RWPE1 (cell line): ENCODE results near the gene TTC36.
A peak's percentile ranks its signal among the peaks of the same experiment; 100 is the strongest.
"Not testable (repeated sequence)": the region's sequence is repeated elsewhere in the genome, so short reads cannot be mapped to it uniquely, and the experiment has no call there.

ENCODE experiments used
- CTCF ChIA-PET: fragments of 350-600 bp; sonication (Branson Sonifier 250); formaldehyde crosslinking; extraction: SDS; loops from one replicate; lab custom pipeline; 2021; lab: Yijun Ruan, JAX
- POLR2A ChIA-PET: fragments of 400-600 bp; formaldehyde crosslinking; extraction: SDS; loops from one replicate; lab custom pipeline; 2020; ENCODE audit warnings: antibody characterized with exemption; ENCODE audit not compliant: low non-redundant PET; lab: Yijun Ruan, JAX
- DNase-seq: peaks from one replicate; pipeline ENCODE4 v3.0.0; 2012; ENCODE audit warnings: low spot score
- H3K27ac ChIP-seq: fragments of 450-650 bp; 2 replicates; pipeline ENCODE4 v1.5.1; 2017
- CTCF ChIP-seq: fragments of 450-650 bp; conservative IDR thresholded peaks from 2 replicates; pipeline ENCODE4 v1.5.1; 2017; ENCODE audit warnings: low read depth, mild to moderate bottlenecking

Gene TTC36

GRCh38 chr11:118547132-118547531, 19.9 kb downstream of the TTC36 start:
- H3K27ac ChIP-seq = no peak overlapping the region
- DNase-seq = no peak
- CTCF ChIA-PET = no interaction called here
- POLR2A ChIA-PET = no interaction called here
- TF ChIP-seq CTCF = no peak

- CTCF ChIA-PET = no interaction called here
- DNase-seq = no peak
- H3K27ac ChIP-seq = no peak overlapping the region
- POLR2A ChIA-PET = no interaction called here
- no peak for TF ChIP-seq CTCF
Measured at GRCh38 chr11:118552341-118552740, 25.1 kb downstream of the TTC36 start.

DNA sequence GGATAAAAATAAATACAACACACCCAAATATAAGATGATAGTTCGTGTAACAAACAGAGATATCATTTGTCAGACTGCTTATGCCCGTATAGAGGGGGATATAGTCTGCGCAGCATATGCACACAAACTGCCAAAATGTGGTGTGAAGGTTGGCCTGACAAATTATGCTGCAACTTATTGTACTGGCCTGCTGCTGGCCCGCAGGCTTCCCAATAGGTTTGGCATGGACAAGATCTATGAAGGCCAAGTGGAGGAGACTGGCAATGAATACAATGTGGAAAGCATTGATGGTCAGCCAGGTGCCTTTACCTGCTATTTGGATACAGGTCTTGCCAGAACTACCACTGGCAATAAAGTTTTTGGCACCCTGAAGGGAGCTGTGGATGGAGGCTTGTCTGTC, 33.5 kb downstream of the TTC36 start:
- CTCF ChIA-PET = no interaction called here
- TF ChIP-seq CTCF = no peak
- DNase-seq = no peak
- no peak overlapping the region for H3K27ac ChIP-seq
- POLR2A ChIA-PET = no interaction called here

GRCh38 chr11:118565051-118565450, 37.8 kb downstream of the TTC36 start:
- peak overlapping the region; percentile 61 for H3K27ac ChIP-seq
- no peak for TF ChIP-seq CTCF
- CTCF ChIA-PET = no interaction called here
- POLR2A ChIA-PET = no interaction called here
- peak; percentile 7 for DNase-seq

DNA sequence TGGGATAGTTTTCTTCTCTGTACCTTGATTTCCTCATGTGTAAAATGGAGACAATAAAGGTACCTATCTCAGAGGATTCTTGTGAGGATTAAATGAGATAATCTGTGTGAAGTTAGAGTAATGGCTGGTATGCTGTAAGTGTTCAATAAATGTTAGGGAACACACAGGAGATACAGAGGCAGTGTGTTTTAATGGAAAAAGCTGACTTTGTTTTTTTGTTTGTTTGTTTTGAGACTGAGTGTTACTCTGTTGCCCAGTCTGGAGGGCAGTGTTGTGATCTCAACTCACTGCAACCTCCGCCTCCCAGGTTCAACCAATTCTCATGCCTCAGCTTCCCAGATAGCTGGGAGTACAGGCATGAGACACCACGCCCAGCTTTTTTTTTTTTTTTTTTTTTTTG, 42.4 kb downstream of the TTC36 start:
- POLR2A ChIA-PET = no interaction called here

DNA sequence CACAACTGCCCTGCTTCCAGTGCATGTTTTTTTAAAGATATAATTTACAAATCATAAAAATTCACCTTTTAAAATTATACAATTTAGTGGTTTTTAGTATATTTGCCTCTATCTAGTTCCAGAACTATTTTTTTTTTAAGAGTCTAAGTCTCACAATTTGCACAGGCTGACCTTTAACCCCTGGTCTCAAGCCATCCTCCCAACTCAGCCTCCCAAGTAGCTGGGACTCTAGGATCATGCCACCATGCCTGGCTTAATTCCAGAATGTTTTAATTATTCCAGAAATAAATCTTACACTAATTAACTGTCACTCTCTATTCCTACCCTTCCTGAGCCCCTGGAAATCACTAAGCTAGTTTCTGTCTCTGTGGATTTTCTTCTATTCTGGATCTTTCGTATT, 43.5 kb downstream of the TTC36 start:
- no peak for DNase-seq
- POLR2A ChIA-PET = no interaction called here
- CTCF ChIA-PET = no interaction called here
- no peak overlapping the region for H3K27ac ChIP-seq
- no peak for TF ChIP-seq CTCF

More for the DNA sequence above, 42.4 kb downstream of the TTC36 start:
- DNase-seq = no peak
- CTCF ChIA-PET = no interaction called here
- TF ChIP-seq CTCF = no peak
- no peak overlapping the region for H3K27ac ChIP-seq

DNA sequence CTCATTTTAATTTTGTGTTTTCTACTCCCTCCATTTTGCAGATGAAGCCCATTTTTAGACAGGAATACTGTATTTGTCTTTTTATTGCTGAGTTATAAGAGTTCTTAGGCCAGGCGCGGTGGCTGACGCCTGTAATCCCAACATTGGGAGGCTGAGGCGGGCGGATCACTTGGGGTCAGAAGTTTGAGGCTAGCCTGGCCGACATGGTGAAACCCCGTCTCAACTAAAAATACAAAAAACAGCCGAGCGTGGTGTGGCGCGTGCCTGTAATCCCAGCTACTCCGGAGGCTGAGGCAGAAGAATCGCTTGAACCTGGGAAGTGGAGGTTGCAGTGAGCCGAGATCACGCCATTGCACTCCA, 44.4 kb downstream of the TTC36 start:
- DNase-seq = not testable (repeated sequence)
- H3K27ac ChIP-seq = peak overlapping the region; percentile 91
- POLR2A ChIA-PET = interaction anchor here (0.6 to 0.7 kb wide), 3 partner anchors 294 to 1191 kb away, joined by 5 to 6 read pairs (median 5); no protein-coding TSS in a partner anchor
- CTCF ChIA-PET = interaction anchor here (0.7 kb wide), 2 partner anchors 60 to 136 kb away, joined by 3 to 4 read pairs; no protein-coding TSS in a partner anchor
